Measurements from ENCODE around the gene HDAC4.

DNA sequence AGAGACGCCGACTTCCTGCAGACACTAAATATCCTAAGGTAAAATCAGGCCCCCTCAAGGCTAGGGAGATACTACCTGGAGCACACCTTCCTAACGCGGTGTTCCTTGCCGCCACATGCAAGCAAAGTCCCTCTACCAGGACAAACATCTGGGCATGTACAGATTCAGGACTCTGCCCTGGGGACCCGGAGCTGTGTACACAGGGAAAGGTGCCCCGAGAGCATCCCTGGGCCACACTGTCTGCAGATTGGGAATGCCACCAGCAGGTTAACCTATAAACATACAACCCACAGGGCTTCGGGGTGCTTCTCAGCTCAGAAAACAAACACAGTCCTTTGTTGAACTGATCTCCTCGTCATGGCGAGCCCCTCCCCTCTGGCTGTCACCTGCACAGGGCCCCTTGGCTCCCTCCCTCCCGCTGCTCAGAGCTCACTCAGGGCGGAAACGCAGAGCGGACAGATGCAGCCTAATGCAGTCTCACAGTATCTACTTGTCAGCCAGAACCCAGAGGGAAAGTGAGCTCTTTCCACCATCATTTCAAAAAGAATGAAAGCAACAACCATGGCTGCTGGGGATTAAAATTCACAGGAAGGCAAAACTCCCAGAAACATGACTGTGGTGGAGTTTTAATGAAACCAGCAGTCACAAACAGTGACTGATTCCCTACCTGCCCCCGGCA lies 218.8 kb downstream of the HDAC4 start:
- TF ChIP-seq, protein P1, sequence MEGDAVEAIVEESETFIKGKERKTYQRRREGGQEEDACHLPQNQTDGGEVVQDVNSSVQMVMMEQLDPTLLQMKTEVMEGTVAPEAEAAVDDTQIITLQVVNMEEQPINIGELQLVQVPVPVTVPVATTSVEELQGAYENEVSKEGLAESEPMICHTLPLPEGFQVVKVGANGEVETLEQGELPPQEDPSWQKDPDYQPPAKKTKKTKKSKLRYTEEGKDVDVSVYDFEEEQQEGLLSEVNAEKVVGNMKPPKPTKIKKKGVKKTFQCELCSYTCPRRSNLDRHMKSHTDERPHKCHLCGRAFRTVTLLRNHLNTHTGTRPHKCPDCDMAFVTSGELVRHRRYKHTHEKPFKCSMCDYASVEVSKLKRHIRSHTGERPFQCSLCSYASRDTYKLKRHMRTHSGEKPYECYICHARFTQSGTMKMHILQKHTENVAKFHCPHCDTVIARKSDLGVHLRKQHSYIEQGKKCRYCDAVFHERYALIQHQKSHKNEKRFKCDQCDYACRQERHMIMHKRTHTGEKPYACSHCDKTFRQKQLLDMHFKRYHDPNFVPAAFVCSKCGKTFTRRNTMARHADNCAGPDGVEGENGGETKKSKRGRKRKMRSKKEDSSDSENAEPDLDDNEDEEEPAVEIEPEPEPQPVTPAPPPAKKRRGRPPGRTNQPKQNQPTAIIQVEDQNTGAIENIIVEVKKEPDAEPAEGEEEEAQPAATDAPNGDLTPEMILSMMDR (IDR thresholded peaks at IDR 0.05; ENCODE audit: low read length), result no peak
- no peak for TF ChIP-seq EZH2phosphoT487 (IDR thresholded peaks at IDR 0.05; ENCODE audit: low read length)
